Erythroblast (primary cell): Measurements from ENCODE around the gene REEP6.
"Not testable (repeated sequence)": the region's sequence is repeated elsewhere in the genome, so short reads cannot be mapped to it uniquely, and the experiment has no call there.

Source experiments
- DNase-seq, 2 experiments: peaks; one replicate each; lab custom pipeline; 2025; lab: John Stamatoyannopoulos, UW
- GATA1 ChIP-seq: IDR thresholded peaks from 2 replicates; pipeline ENCODE4 v1.6.1; 2011; ENCODE audit warnings: low read depth, mild to moderate bottlenecking, control low read depth, low read length, moderate library complexity
- POLR2A ChIP-seq: IDR thresholded peaks from 2 replicates; pipeline ENCODE4 v1.6.1; 2011; ENCODE audit warnings: mild to moderate bottlenecking, low read length

Gene REEP6

GRCh38 chr19:1516395-1516753 lies 25.4 kb downstream of the REEP6 start:
- TF ChIP-seq POLR2A (no peak), GATA1 (no peak)
- DNase-seq, result no peak

- TF ChIP-seq POLR2A (no peak), GATA1 (no peak)
- DNase-seq, result no peak
Measured at GRCh38 chr19:1518471-1518870, 27.5 kb downstream of the REEP6 start.

- DNase-seq, result not testable (repeated sequence)
Measured at GRCh38 chr19:1519802-1520201, 28.8 kb downstream of the REEP6 start.

GRCh38 chr19:1520203-1520780 lies 29.3 kb downstream of the REEP6 start:
- TF ChIP-seq GATA1, result no peak
- TF ChIP-seq POLR2A, result no peak

GRCh38 chr19:1521636-1522035 lies 30.7 kb downstream of the REEP6 start:
- DNase-seq, result no peak
- TF ChIP-seq GATA1, result no peak
- TF ChIP-seq POLR2A, result no peak

More at GRCh38 chr19:1520203-1520780, 29.3 kb downstream of the REEP6 start:
- DNase-seq, result no peak

GRCh38 chr19:1522061-1522460 lies 31.1 kb downstream of the REEP6 start:
- no peak for DNase-seq
- TF ChIP-seq GATA1 (no peak), POLR2A (no peak)

GRCh38 chr19:1522838-1523237 lies 31.9 kb downstream of the REEP6 start:
- TF ChIP-seq POLR2A, result no peak
- no peak for TF ChIP-seq GATA1
- no peak for DNase-seq

GRCh38 chr19:1523412-1524286 lies 32.7 kb downstream of the REEP6 start, which contains the start of gene PLK5:
PLK5 (plus strand) TSS chr19:1524077; CDS start chr19:1526997, 2,920 bp downstream.
- DNase-seq, result no peak
- TF ChIP-seq POLR2A (no peak), GATA1 (no peak)

- TF ChIP-seq POLR2A, result no peak
- TF ChIP-seq GATA1, result no peak
Measured at GRCh38 chr19:1524287-1524971, 33.4 kb downstream of the REEP6 start.

GRCh38 chr19:1524972-1525325 lies 34.0 kb downstream of the REEP6 start:
- no peak for DNase-seq
- TF ChIP-seq GATA1 (no peak), POLR2A (no peak)

More at GRCh38 chr19:1524287-1524971, 33.4 kb downstream of the REEP6 start:
- DNase-seq, result no peak

- TF ChIP-seq POLR2A, result no peak
- no peak for TF ChIP-seq GATA1
- no peak for DNase-seq
Measured at GRCh38 chr19:1525343-1525742, 34.4 kb downstream of the REEP6 start.

- TF ChIP-seq POLR2A, result no peak
- no peak for TF ChIP-seq GATA1
- DNase-seq, result no peak
Measured at GRCh38 chr19:1526066-1526778, 35.2 kb downstream of the REEP6 start.

GRCh38 chr19:1526979-1527649 lies 36.1 kb downstream of the REEP6 start:
- TF ChIP-seq GATA1 (no peak), POLR2A (no peak)

More at GRCh38 chr19:1526979-1527649, 36.1 kb downstream of the REEP6 start:
- no peak for DNase-seq
